Astrocyte (in vitro differentiated cells and primary cell): ENCODE results near the gene C10orf90. TPM values are rescaled to one million over a fixed set of nuclear protein-coding genes. Genes with fewer than 3 reads are reported as not detected.

Experiments used
- DNase-seq: peaks from one replicate; pipeline ENCODE4 v3.0.0-alpha.2; 2010; ENCODE audit warnings: low read depth
- FAIRE-seq: peaks from 2 replicates; lab custom pipeline; 2011; peaks lifted over from hg19 to GRCh38; lab: Jason Lieb, UNC
- H2AFZ ChIP-seq: 2 replicates; pipeline ENCODE4 v1.6.0; 2012; ENCODE audit warnings: low read depth, low read length, inconsistent platforms
- H3K27ac ChIP-seq: 2 replicates; pipeline ENCODE4 v1.5.1; 2011; ENCODE audit warnings: low read depth, low read length, inconsistent platforms
- H3K27me3 ChIP-seq: 2 replicates; pipeline ENCODE4 v1.6.0; 2011; ENCODE audit warnings: low read length, inconsistent platforms; ENCODE audit not compliant: insufficient read depth
- H3K36me3 ChIP-seq: 2 replicates; pipeline ENCODE4 v1.5.1; 2011; ENCODE audit warnings: low read length, inconsistent platforms; ENCODE audit not compliant: insufficient read depth
- H3K4me1 ChIP-seq: 2 replicates; pipeline ENCODE4 v1.5.1; 2011; ENCODE audit warnings: low read length, inconsistent platforms; ENCODE audit not compliant: insufficient read depth
- H3K4me2 ChIP-seq: 2 replicates; pipeline ENCODE4 v1.6.0; 2012; ENCODE audit warnings: low read length, inconsistent platforms
- H3K4me3 ChIP-seq: 2 replicates; pipeline ENCODE4 v1.5.1; 2011; ENCODE audit warnings: low read depth, mild to moderate bottlenecking, low read length, inconsistent platforms; ENCODE audit not compliant: insufficient read depth
- H3K79me2 ChIP-seq: 2 replicates; pipeline ENCODE4 v1.6.0; 2012; ENCODE audit warnings: mild to moderate bottlenecking, low read length, inconsistent platforms; ENCODE audit not compliant: insufficient read depth
- H3K9ac ChIP-seq: 2 replicates; pipeline ENCODE4 v1.6.0; 2012; ENCODE audit warnings: mild to moderate bottlenecking, low read length, inconsistent platforms
- H3K9me3 ChIP-seq: 2 replicates; pipeline ENCODE4 v1.5.1; 2012; ENCODE audit warnings: low read depth, mild to moderate bottlenecking, low read length, inconsistent platforms; ENCODE audit not compliant: insufficient read depth
- H4K20me1 ChIP-seq: 2 replicates; pipeline ENCODE4 v1.6.0; 2012; ENCODE audit warnings: low read length, inconsistent platforms; ENCODE audit not compliant: insufficient read depth
- H3K27ac Mint-ChIP-seq: one replicate; pipeline ENCODE4 v1.8.0; 2021; ENCODE audit warnings: mild to moderate bottlenecking, mixed read lengths; ENCODE audit not compliant: unreplicated experiment
- H3K27me3 Mint-ChIP-seq: one replicate; pipeline ENCODE4 v1.8.0; 2021; ENCODE audit warnings: low read depth, mixed read lengths; ENCODE audit not compliant: unreplicated experiment
- H3K36me3 Mint-ChIP-seq: one replicate; pipeline ENCODE4 v1.8.0; 2021; ENCODE audit warnings: low read depth, mixed read lengths; ENCODE audit not compliant: unreplicated experiment
- H3K4me1 Mint-ChIP-seq: one replicate; pipeline ENCODE4 v1.8.0; 2021; ENCODE audit warnings: low read depth, mixed read lengths; ENCODE audit not compliant: unreplicated experiment
- H3K4me3 Mint-ChIP-seq: one replicate; pipeline ENCODE4 v1.8.0; 2021; ENCODE audit warnings: mild to moderate bottlenecking, moderate library complexity, mixed read lengths; ENCODE audit not compliant: unreplicated experiment
- H3K9me3 Mint-ChIP-seq: one replicate; pipeline ENCODE4 v1.8.0; 2021; ENCODE audit warnings: mild to moderate bottlenecking, mixed read lengths; ENCODE audit not compliant: unreplicated experiment
- EZH2 ChIP-seq: IDR thresholded peaks from 2 replicates; pipeline ENCODE4 v1.6.1; 2012; ENCODE audit warnings: mild to moderate bottlenecking, low read length, inconsistent platforms; ENCODE audit not compliant: insufficient read depth
- total RNA-seq: library from RNA; stranded (reverse); gene quantifications from 2 replicates; pipeline ENCODE4 v1.2.1, GENCODE V29; 2021
- TF ChIP-seq, protein P1 (sequence below): IDR thresholded peaks from 2 replicates; pipeline ENCODE4 v1.5.1; 2011; ENCODE audit warnings: low read depth, mild to moderate bottlenecking, inconsistent platforms, low read length, moderate library complexity; ENCODE audit not compliant: insufficient read depth

C10orf90 gene
- total RNA-seq, 1 donor from 2014 or later = not detected

- Histone ChIP-seq H2AFZ (peak within 1 kb of the TSS; percentile 36), H3K36me3 (no peaks in the 10 kb centered on the region), H3K27ac (peak within 1 kb of the TSS; percentile 96), H3K9ac (peak within 1 kb of the TSS; percentile 96), H3K4me3 (peak within 1 kb of the TSS; percentile 81), H3K27me3 (no peaks in the 10 kb centered on the region), H3K79me2 (peaks cover 54% of the 10 kb centered on the region), H3K4me1 (peaks cover 38% of the 10 kb centered on the region), H4K20me1 (no peaks in the 10 kb centered on the region), H3K4me2 (peak within 1 kb of the TSS; percentile 89), H3K9me3 (no peaks in the 10 kb centered on the region)
- Mint-ChIP-seq H3K4me1 (peaks cover 47% of the 10 kb centered on the region), H3K27me3 (no peaks in the 10 kb centered on the region), H3K27ac (peak within 1 kb of the TSS; percentile 94), H3K9me3 (peaks cover 7% of the 10 kb centered on the region), H3K36me3 (peaks cover 8% of the 10 kb centered on the region), H3K4me3 (peak within 1 kb of the TSS; percentile 99)
- TF ChIP-seq, protein P1, sequence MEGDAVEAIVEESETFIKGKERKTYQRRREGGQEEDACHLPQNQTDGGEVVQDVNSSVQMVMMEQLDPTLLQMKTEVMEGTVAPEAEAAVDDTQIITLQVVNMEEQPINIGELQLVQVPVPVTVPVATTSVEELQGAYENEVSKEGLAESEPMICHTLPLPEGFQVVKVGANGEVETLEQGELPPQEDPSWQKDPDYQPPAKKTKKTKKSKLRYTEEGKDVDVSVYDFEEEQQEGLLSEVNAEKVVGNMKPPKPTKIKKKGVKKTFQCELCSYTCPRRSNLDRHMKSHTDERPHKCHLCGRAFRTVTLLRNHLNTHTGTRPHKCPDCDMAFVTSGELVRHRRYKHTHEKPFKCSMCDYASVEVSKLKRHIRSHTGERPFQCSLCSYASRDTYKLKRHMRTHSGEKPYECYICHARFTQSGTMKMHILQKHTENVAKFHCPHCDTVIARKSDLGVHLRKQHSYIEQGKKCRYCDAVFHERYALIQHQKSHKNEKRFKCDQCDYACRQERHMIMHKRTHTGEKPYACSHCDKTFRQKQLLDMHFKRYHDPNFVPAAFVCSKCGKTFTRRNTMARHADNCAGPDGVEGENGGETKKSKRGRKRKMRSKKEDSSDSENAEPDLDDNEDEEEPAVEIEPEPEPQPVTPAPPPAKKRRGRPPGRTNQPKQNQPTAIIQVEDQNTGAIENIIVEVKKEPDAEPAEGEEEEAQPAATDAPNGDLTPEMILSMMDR = no peak
- TF ChIP-seq EZH2 = no peak
- peak; percentile 71 for DNase-seq
- no peak for FAIRE-seq
These were observed 282.3 kb downstream of the C10orf90 start, which contains the start of gene ADAM12 for GRCh38 chr10:126387931-126388911. Gene ADAM12, minus strand, starts transcription at chr10:126388477. Its CDS starts 332 bp downstream, at chr10:126388145.

GRCh38 chr10:126387041-126387921 lies 283.2 kb downstream of the C10orf90 start:
- Histone ChIP-seq H2AFZ (no peak overlapping the region), H3K9ac (peak overlapping the region; percentile 96), H3K9me3 (no peaks in the 10 kb centered on the region), H3K4me1 (peaks cover 38% of the 10 kb centered on the region), H3K4me2 (peak overlapping the region; percentile 89), H4K20me1 (no peaks in the 10 kb centered on the region), H3K27ac (peak overlapping the region; percentile 96), H3K36me3 (no peaks in the 10 kb centered on the region), H3K4me3 (peak overlapping the region; percentile 81), H3K27me3 (no peaks in the 10 kb centered on the region), H3K79me2 (peaks cover 63% of the 10 kb centered on the region)
- Mint-ChIP-seq H3K9me3 (peaks cover 4% of the 10 kb centered on the region), H3K27me3 (no peaks in the 10 kb centered on the region), H3K27ac (peak overlapping the region; percentile 94), H3K36me3 (peaks cover 11% of the 10 kb centered on the region), H3K4me3 (peak overlapping the region; percentile 99), H3K4me1 (peaks cover 51% of the 10 kb centered on the region)
- no peak for TF ChIP-seq EZH2
- TF ChIP-seq, protein P1 = peak; percentile 65
- DNase-seq (peak; percentile 70), FAIRE-seq (no peak)
